ENCODE data around the gene PRDX5. TPM values are rescaled to one million over a fixed set of nuclear protein-coding genes. Genes with fewer than 3 reads are reported as not detected.
"Not testable (repeated sequence)": the region's sequence is repeated elsewhere in the genome, so short reads cannot be mapped to it uniquely, and the experiment has no call there.

PRDX5 gene
- total RNA-seq, 1 donor from 2014 or later: 217 TPM

- Mint-ChIP-seq H3K9me3 (ENCODE audit: unreplicated experiment) (no peaks in the 10 kb centered on the region), H3K4me3 (ENCODE audit: unreplicated experiment) (peak overlapping the region; percentile 1), H3K4me1 (ENCODE audit: unreplicated experiment) (peaks cover 39% of the 10 kb centered on the region), H3K27ac (ENCODE audit: unreplicated experiment) (no peak overlapping the region), H3K36me3 (ENCODE audit: unreplicated experiment) (peaks cover 17% of the 10 kb centered on the region), H3K27me3 (ENCODE audit: unreplicated experiment) (no peaks in the 10 kb centered on the region)
- no peak for DNase-seq (ENCODE audit: extremely low spot score, unreplicated experiment)
- TF ChIP-seq CTCF (IDR thresholded peaks at IDR 0.05): no peak
These were observed 3.1 kb downstream of the PRDX5 start for GRCh38 chr11:64321026-64321425.

GRCh38 chr11:64321533-64321932 lies 3.6 kb downstream of the PRDX5 start:
- Mint-ChIP-seq H3K4me1 (ENCODE audit: unreplicated experiment) (peaks cover 35% of the 10 kb centered on the region), H3K4me3 (ENCODE audit: unreplicated experiment) (no peak overlapping the region), H3K27ac (ENCODE audit: unreplicated experiment) (no peak overlapping the region), H3K36me3 (ENCODE audit: unreplicated experiment) (peaks cover 17% of the 10 kb centered on the region), H3K9me3 (ENCODE audit: unreplicated experiment) (no peaks in the 10 kb centered on the region), H3K27me3 (ENCODE audit: unreplicated experiment) (no peaks in the 10 kb centered on the region)
- no peak for TF ChIP-seq CTCF (IDR thresholded peaks at IDR 0.05)
- DNase-seq (ENCODE audit: extremely low spot score, unreplicated experiment): no peak

GRCh38 chr11:64322925-64323260 lies 5.0 kb downstream of the PRDX5 start:
- peaks cover 17% of the 10 kb centered on the region for H3K36me3 Mint-ChIP-seq (ENCODE audit: unreplicated experiment)
- no peak overlapping the region for H3K4me3 Mint-ChIP-seq (ENCODE audit: unreplicated experiment)
- TF ChIP-seq CTCF (IDR thresholded peaks at IDR 0.05): no peak
- peaks cover 26% of the 10 kb centered on the region for H3K4me1 Mint-ChIP-seq (ENCODE audit: unreplicated experiment)
- no peak for DNase-seq (ENCODE audit: extremely low spot score, unreplicated experiment)
- no peaks in the 10 kb centered on the region for H3K9me3 Mint-ChIP-seq (ENCODE audit: unreplicated experiment)
- H3K27me3 Mint-ChIP-seq (ENCODE audit: unreplicated experiment): peaks cover 1% of the 10 kb centered on the region
- no peak overlapping the region for H3K27ac Mint-ChIP-seq (ENCODE audit: unreplicated experiment)

- no peak for DNase-seq (ENCODE audit: extremely low spot score, unreplicated experiment)
- H3K36me3 Mint-ChIP-seq (ENCODE audit: unreplicated experiment): peaks cover 17% of the 10 kb centered on the region
- H3K9me3 Mint-ChIP-seq (ENCODE audit: unreplicated experiment): no peaks in the 10 kb centered on the region
- TF ChIP-seq CTCF (IDR thresholded peaks at IDR 0.05): no peak
- peaks cover 26% of the 10 kb centered on the region for H3K4me1 Mint-ChIP-seq (ENCODE audit: unreplicated experiment)
- no peak overlapping the region for H3K27ac Mint-ChIP-seq (ENCODE audit: unreplicated experiment)
- H3K4me3 Mint-ChIP-seq (ENCODE audit: unreplicated experiment): no peak overlapping the region
- peaks cover 2% of the 10 kb centered on the region for H3K27me3 Mint-ChIP-seq (ENCODE audit: unreplicated experiment)
These were observed 5.5 kb downstream of the PRDX5 start for GRCh38 chr11:64323373-64323772.

- H3K4me1 Mint-ChIP-seq (ENCODE audit: unreplicated experiment): peaks cover 24% of the 10 kb centered on the region
- H3K27ac Mint-ChIP-seq (ENCODE audit: unreplicated experiment); H3K4me3 Mint-ChIP-seq (ENCODE audit: unreplicated experiment); H3K9me3 Mint-ChIP-seq (ENCODE audit: unreplicated experiment); DNase-seq (ENCODE audit: extremely low spot score, unreplicated experiment); H3K27me3 Mint-ChIP-seq (ENCODE audit: unreplicated experiment): not testable (repeated sequence)
- H3K36me3 Mint-ChIP-seq (ENCODE audit: unreplicated experiment): peaks cover 17% of the 10 kb centered on the region
These were observed 6.1 kb downstream of the PRDX5 start for GRCh38 chr11:64323984-64324383.
